Liver (tissue), 9 donors: ENCODE measurements around the gene FGFRL1. TPM values are rescaled to one million over a fixed set of nuclear protein-coding genes. Genes with fewer than 3 reads are reported as not detected.

Experiments
- DNase-seq: peaks from one replicate; pipeline ENCODE4 v3.0.0-alpha.2; 2017; ENCODE audit warnings: low spot score
- H3K27ac ChIP-seq, 2 donors: one replicate each; pipeline ENCODE4 v1.7.0; 2013; ENCODE audit warnings: inconsistent platforms in 2 of 2, low read length in 2 of 2, control low read depth in 1 of 2, low read depth in 1 of 2, mild to moderate bottlenecking in 1 of 2
- H3K27me3 ChIP-seq, 4 donors: one replicate each; pipeline versions ENCODE4 v1.6.1 to v1.7.0; 2013; ENCODE audit warnings: low read length in 3 of 4, inconsistent platforms in 1 of 4, mild to moderate bottlenecking in 1 of 4, moderate library complexity in 1 of 4; ENCODE audit not compliant: control insufficient read depth in 4 of 4, insufficient read depth in 4 of 4
- H3K36me3 ChIP-seq, 4 donors: one replicate each; pipeline versions ENCODE4 v1.6.1 to v1.7.0; 2013; ENCODE audit warnings: low read length in 3 of 4, mild to moderate bottlenecking in 3 of 4, low read depth in 1 of 4, moderate library complexity in 1 of 4; ENCODE audit not compliant: control insufficient read depth in 4 of 4, insufficient read depth in 3 of 4
- H3K4me1 ChIP-seq, 4 donors: one replicate each; pipeline versions ENCODE4 v1.6.1 to v1.7.0; 2013; ENCODE audit warnings: low read length in 3 of 4, mild to moderate bottlenecking in 3 of 4, moderate library complexity in 1 of 4; ENCODE audit not compliant: control insufficient read depth in 4 of 4, insufficient read depth in 4 of 4
- H3K4me3 ChIP-seq, 3 donors: one replicate each; pipeline versions ENCODE4 v1.6.1 to v1.7.0; 2013; ENCODE audit warnings: low read length in 3 of 3, control low read depth in 1 of 3, low read depth in 1 of 3, mild to moderate bottlenecking in 1 of 3
- H3K9ac ChIP-seq, 2 donors: one replicate each; pipeline ENCODE4 v1.7.0; 2013; ENCODE audit warnings: low read length in 2 of 2, mild to moderate bottlenecking in 2 of 2, moderate library complexity in 2 of 2, control low read depth in 1 of 2, low read depth in 1 of 2
- H3K9me3 ChIP-seq, 4 donors: one replicate each; pipeline versions ENCODE4 v1.6.1 to v1.7.0; 2013; ENCODE audit warnings: low read length in 3 of 4; ENCODE audit not compliant: control insufficient read depth in 4 of 4
- EGR1 ChIP-seq, 2 donors: IDR thresholded peaks; 2 replicates each; pipeline ENCODE4 v1.6.1; 2016 to 2018; ENCODE audit warnings: antibody characterized with exemption in 2 of 2, low read depth in 2 of 2
- FOXA1 ChIP-seq: IDR thresholded peaks from 2 replicates; pipeline ENCODE4 v1.6.1; 2016; ENCODE audit warnings: antibody characterized with exemption
- FOXA2 ChIP-seq: IDR thresholded peaks from 2 replicates; pipeline ENCODE4 v1.6.1; 2016; ENCODE audit warnings: antibody characterized with exemption
- GABPA ChIP-seq, 2 donors: IDR thresholded peaks in 1 of 2; conservative IDR thresholded peaks in 1 of 2; 2 replicates each; pipeline ENCODE4 v1.6.1; 2016; ENCODE audit warnings: antibody characterized with exemption in 2 of 2, mild to moderate bottlenecking in 1 of 2, moderate library complexity in 1 of 2
- HNF4A ChIP-seq, 2 donors: conservative IDR thresholded peaks; 2 replicates each; pipeline ENCODE4 v1.6.1; 2016; ENCODE audit warnings: antibody characterized with exemption in 2 of 2, mild to moderate bottlenecking in 2 of 2
- HNF4G ChIP-seq: IDR thresholded peaks from 2 replicates; pipeline ENCODE4 v1.6.1; 2016; ENCODE audit warnings: antibody characterized with exemption
- JUND ChIP-seq, 2 donors: IDR thresholded peaks; 2 replicates each; pipeline ENCODE4 v1.6.1; 2016; ENCODE audit warnings: antibody characterized with exemption in 2 of 2
- MAX ChIP-seq: IDR thresholded peaks from 2 replicates; pipeline ENCODE4 v1.6.1; 2016; ENCODE audit warnings: antibody characterized with exemption
- NR2F2 ChIP-seq: IDR thresholded peaks from 2 replicates; pipeline ENCODE4 v1.6.1; 2016; ENCODE audit warnings: antibody characterized with exemption
- RAD21 ChIP-seq, 2 donors: IDR thresholded peaks; 2 replicates each; pipeline ENCODE4 v1.6.1; 2016; ENCODE audit warnings: antibody characterized with exemption in 2 of 2, mild to moderate bottlenecking in 2 of 2
- RXRA ChIP-seq, 2 donors: IDR thresholded peaks; 2 replicates each; pipeline ENCODE4 v1.6.1; 2017 to 2018; ENCODE audit warnings: antibody characterized with exemption in 2 of 2, mild to moderate bottlenecking in 1 of 2
- SP1 ChIP-seq: IDR thresholded peaks from 2 replicates; pipeline ENCODE4 v1.6.1; 2018; ENCODE audit warnings: antibody characterized with exemption, mild to moderate bottlenecking
- TAF1 ChIP-seq: conservative IDR thresholded peaks from 2 replicates; pipeline ENCODE4 v1.6.1; 2016; ENCODE audit warnings: antibody characterized with exemption, mild to moderate bottlenecking
- YY1 ChIP-seq: IDR thresholded peaks from 2 replicates; pipeline ENCODE4 v1.6.1; 2016; ENCODE audit warnings: antibody characterized with exemption, mild to moderate bottlenecking
- WGBS: extraction: QIAGEN DNeasy Blood & Tissue Kit; methylation state at CpG from one replicate; pipeline ENCODE4 v1.1.7; 2013; 5-methylcytosine and 5-hydroxymethylcytosine counted together
- polyA plus RNA-seq, 2 donors: library from polyadenylated mRNA; stranded (reverse) in 1 of 2; unstranded in 1 of 2; fragments of 200-250 nt in 1 of 2; fragments of >200 nt in 1 of 2; fragmentation: Nextera tagmentation in 1 of 2; extraction: Ambion mirVana in 1 of 2; gene quantifications; one replicate each; pipeline versions ENCODE4 v1.2.1 to v1.2.3, GENCODE V29; 2013 to 2015
- total RNA-seq, 2 donors: library from RNA; depleted of rRNA; stranded (reverse); fragments of >200 nt; gene quantifications; one replicate each; pipeline ENCODE4 v1.2.3, GENCODE V29; 2014
- TF ChIP-seq, protein P1 (sequence below): fragments of 150-350 bp; IDR thresholded peaks from 2 replicates; pipeline ENCODE4 v1.5.1; 2017; ENCODE audit warnings: improper control_type of control experiment, low read depth, low read length; ENCODE audit not compliant: missing input control
- TF ChIP-seq, protein P2 (sequence below): IDR thresholded peaks from 2 replicates; pipeline ENCODE4 v1.6.1; 2016; ENCODE audit warnings: antibody characterized with exemption
- TF ChIP-seq, protein P3 (sequence below): IDR thresholded peaks from 2 replicates; pipeline ENCODE4 v1.6.1; 2016; ENCODE audit warnings: antibody characterized with exemption
- TF ChIP-seq, protein P4 (sequence below): IDR thresholded peaks from 2 replicates; pipeline ENCODE4 v1.6.1; 2016; ENCODE audit warnings: antibody characterized with exemption, mild to moderate bottlenecking
- donor health status: healthy.
- donor health status: healthy.
- donor health status: healthy.
- donor health status: healthy.
- donor health status: healthy.

Gene FGFRL1
- total and polyA plus RNA-seq, 4 donors = 14.2 to 49.1 (median 22.4) TPM

DNA sequence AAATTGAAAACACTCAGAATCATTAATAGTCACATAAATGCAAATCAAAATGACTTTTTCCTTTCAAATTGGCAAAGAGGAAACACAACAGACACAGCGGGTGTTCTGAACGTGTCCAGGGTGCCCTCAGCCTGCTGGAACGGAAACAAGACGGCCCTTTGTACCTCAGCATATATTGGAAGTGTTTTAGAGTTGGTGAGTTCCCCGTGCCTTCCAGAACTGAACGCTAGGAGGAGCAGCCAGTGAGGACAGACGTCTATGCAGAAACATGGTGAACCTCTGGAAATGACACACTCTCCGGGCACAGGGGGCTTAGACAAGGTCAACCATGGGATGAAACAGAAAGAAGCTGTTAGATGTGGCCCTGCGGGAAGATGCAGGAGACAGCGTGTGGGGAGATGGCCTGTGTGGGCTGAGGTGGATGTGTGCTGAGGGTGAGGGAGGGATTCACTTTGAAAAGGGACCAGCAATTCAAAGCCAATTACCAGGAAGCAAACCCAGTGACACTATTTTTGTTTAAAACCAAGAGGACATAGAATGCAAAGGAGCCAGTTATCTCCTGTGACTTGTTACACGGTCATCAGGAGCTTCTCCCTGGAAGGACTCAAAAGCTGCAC lies 61.5 kb downstream of the FGFRL1 start:
- Histone ChIP-seq H3K4me1 (no peaks in the 10 kb centered on the region), H3K27ac (no peak overlapping the region), H3K36me3 (no peaks in the 10 kb centered on the region), H3K9ac (no peak overlapping the region), H3K4me3 (no peak overlapping the region), H3K27me3 (no peaks in the 10 kb centered on the region), H3K9me3 (peaks cover 0 to 4% (median 0%) of the 10 kb centered on the region in 4 donors)
- TF ChIP-seq RAD21 (IDR thresholded peaks at IDR 0.05) (peak; percentile 72 to 82), NR2F2 (peak; percentile 41), HNF4A (conservative IDR thresholded peaks at IDR 0.05) (peak; percentile 58 to 74), FOXA1 (no peak), SP1 (peak; percentile 76), YY1 (no peak)
- TF ChIP-seq, protein P1, sequence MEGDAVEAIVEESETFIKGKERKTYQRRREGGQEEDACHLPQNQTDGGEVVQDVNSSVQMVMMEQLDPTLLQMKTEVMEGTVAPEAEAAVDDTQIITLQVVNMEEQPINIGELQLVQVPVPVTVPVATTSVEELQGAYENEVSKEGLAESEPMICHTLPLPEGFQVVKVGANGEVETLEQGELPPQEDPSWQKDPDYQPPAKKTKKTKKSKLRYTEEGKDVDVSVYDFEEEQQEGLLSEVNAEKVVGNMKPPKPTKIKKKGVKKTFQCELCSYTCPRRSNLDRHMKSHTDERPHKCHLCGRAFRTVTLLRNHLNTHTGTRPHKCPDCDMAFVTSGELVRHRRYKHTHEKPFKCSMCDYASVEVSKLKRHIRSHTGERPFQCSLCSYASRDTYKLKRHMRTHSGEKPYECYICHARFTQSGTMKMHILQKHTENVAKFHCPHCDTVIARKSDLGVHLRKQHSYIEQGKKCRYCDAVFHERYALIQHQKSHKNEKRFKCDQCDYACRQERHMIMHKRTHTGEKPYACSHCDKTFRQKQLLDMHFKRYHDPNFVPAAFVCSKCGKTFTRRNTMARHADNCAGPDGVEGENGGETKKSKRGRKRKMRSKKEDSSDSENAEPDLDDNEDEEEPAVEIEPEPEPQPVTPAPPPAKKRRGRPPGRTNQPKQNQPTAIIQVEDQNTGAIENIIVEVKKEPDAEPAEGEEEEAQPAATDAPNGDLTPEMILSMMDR = peak; percentile 71
- 23% methylated on average over 11 of the region's 11 CpGs for WGBS
- DNase-seq = peak; percentile 43

DNA sequence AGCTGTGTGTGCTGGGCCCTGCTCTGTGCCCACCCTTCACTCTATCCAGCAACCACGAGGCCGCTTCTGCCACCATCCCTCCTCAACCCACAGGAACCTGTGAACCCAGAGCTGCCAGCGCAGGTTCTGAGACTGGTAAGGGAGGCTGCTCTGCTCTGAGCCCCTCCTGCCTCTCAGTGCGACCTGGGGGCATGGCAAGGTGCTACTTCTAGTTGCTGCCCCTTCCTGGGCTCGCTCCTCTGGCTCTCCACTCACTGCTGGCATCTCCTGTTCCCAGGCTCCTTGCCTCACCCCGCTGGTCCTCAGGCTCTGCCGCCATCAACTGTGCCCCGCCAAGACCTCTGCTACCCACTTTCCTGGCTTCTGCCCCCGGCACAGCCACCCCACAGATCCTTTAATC lies 62.7 kb downstream of the FGFRL1 start:
- WGBS = 88% methylated on average over 9 of the region's 9 CpGs
- Histone ChIP-seq H3K9me3 (peaks cover 0 to 4% (median 0%) of the 10 kb centered on the region in 4 donors), H3K27me3 (no peaks in the 10 kb centered on the region), H3K9ac (no peak overlapping the region), H3K36me3 (no peaks in the 10 kb centered on the region), H3K4me3 (no peak overlapping the region), H3K27ac (no peak overlapping the region), H3K4me1 (no peaks in the 10 kb centered on the region)
- DNase-seq = no peak
- TF ChIP-seq YY1 (no peak), SP1 (no peak), HNF4G (no peak), FOXA1 (no peak), TAF1 (no peak), MAX (no peak), RAD21 (IDR thresholded peaks at IDR 0.05) (no peak), GABPA (IDR thresholded peaks at IDR 0.05 in 1 of 2, conservative IDR thresholded peaks at IDR 0.05 in 1 of 2) (no peak), RXRA (IDR thresholded peaks at IDR 0.05) (no peak), EGR1 (IDR thresholded peaks at IDR 0.05; ENCODE audit: low read depth in 2 of 2) (no peak), FOXA2 (no peak), HNF4A (conservative IDR thresholded peaks at IDR 0.05) (no peak), NR2F2 (no peak), JUND (IDR thresholded peaks at IDR 0.05) (no peak)
- TF ChIP-seq, protein P2, sequence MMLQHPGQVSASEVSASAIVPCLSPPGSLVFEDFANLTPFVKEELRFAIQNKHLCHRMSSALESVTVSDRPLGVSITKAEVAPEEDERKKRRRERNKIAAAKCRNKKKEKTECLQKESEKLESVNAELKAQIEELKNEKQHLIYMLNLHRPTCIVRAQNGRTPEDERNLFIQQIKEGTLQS = no peak
- TF ChIP-seq, protein P1 = no peak
- TF ChIP-seq, protein P3, sequence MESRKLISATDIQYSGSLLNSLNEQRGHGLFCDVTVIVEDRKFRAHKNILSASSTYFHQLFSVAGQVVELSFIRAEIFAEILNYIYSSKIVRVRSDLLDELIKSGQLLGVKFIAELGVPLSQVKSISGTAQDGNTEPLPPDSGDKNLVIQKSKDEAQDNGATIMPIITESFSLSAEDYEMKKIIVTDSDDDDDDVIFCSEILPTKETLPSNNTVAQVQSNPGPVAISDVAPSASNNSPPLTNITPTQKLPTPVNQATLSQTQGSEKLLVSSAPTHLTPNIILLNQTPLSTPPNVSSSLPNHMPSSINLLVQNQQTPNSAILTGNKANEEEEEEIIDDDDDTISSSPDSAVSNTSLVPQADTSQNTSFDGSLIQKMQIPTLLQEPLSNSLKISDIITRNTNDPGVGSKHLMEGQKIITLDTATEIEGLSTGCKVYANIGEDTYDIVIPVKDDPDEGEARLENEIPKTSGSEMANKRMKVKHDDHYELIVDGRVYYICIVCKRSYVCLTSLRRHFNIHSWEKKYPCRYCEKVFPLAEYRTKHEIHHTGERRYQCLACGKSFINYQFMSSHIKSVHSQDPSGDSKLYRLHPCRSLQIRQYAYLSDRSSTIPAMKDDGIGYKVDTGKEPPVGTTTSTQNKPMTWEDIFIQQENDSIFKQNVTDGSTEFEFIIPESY = no peak
- TF ChIP-seq, protein P4, sequence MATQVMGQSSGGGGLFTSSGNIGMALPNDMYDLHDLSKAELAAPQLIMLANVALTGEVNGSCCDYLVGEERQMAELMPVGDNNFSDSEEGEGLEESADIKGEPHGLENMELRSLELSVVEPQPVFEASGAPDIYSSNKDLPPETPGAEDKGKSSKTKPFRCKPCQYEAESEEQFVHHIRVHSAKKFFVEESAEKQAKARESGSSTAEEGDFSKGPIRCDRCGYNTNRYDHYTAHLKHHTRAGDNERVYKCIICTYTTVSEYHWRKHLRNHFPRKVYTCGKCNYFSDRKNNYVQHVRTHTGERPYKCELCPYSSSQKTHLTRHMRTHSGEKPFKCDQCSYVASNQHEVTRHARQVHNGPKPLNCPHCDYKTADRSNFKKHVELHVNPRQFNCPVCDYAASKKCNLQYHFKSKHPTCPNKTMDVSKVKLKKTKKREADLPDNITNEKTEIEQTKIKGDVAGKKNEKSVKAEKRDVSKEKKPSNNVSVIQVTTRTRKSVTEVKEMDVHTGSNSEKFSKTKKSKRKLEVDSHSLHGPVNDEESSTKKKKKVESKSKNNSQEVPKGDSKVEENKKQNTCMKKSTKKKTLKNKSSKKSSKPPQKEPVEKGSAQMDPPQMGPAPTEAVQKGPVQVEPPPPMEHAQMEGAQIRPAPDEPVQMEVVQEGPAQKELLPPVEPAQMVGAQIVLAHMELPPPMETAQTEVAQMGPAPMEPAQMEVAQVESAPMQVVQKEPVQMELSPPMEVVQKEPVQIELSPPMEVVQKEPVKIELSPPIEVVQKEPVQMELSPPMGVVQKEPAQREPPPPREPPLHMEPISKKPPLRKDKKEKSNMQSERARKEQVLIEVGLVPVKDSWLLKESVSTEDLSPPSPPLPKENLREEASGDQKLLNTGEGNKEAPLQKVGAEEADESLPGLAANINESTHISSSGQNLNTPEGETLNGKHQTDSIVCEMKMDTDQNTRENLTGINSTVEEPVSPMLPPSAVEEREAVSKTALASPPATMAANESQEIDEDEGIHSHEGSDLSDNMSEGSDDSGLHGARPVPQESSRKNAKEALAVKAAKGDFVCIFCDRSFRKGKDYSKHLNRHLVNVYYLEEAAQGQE = no peak
